Upper lobe of right lung (tissue), 1 donor: Measurements from ENCODE around the gene FRY. TPM values are rescaled to one million over a fixed set of nuclear protein-coding genes. Genes with fewer than 3 reads are reported as not detected.

Experiments used
- ATAC-seq: fragments of 200-7000 bp; cut with Tn5 transposase; one replicate; pipeline ENCODE4 v1.9.1; 2020; ENCODE audit warnings: mild to moderate bottlenecking, moderate library complexity
- DNase-seq: peaks from one replicate; pipeline ENCODE4 v3.0.0-alpha.2; 2020
- H3K27ac ChIP-seq: fragments of 200-600 bp; one replicate; pipeline ENCODE4 v1.8.0; 2022
- H3K27me3 ChIP-seq: fragments of 200-600 bp; one replicate; pipeline ENCODE4 v1.8.0; 2022; ENCODE audit warnings: mild to moderate bottlenecking
- H3K36me3 ChIP-seq: fragments of 200-600 bp; one replicate; pipeline ENCODE4 v1.8.0; 2022
- H3K4me1 ChIP-seq: fragments of 200-600 bp; one replicate; pipeline ENCODE4 v1.8.0; 2022
- H3K4me3 ChIP-seq: fragments of 200-600 bp; one replicate; pipeline ENCODE4 v1.8.0; 2022; ENCODE audit warnings: mild to moderate bottlenecking
- H3K9me3 ChIP-seq: fragments of 200-600 bp; one replicate; pipeline ENCODE4 v1.8.0; 2022
- CTCF ChIP-seq: fragments of 200-600 bp; IDR thresholded peaks from one replicate; pipeline ENCODE4 v1.8.0; 2022; ENCODE audit warnings: antibody characterized with exemption
- intact Hi-C: fragments of 100-400 bp; cut with DNase I; formaldehyde crosslinking; loops from one replicate; pipeline ENCODE4 v1.11.0; 2022
- total RNA-seq: library from RNA; stranded (reverse); fragmentation: NEBNext Ultra II Directional; extraction: Animal tissue kit (Norgen Biotek cat#: 25700); gene quantifications from one replicate; pipeline ENCODE4 v1.2.1, GENCODE V29; 2021
- donor health status: DM: no; HTN: yes; CAD: no; lungs with severe emphysema.

The FRY gene
- total RNA-seq, 1 donor from 2014 or later, result 76.6 TPM

GRCh38 chr13:32042551-32042950, 11.0 kb downstream of the FRY start:
- Histone ChIP-seq H3K9me3 (no peaks in the 10 kb centered on the region), H3K27me3 (no peaks in the 10 kb centered on the region), H3K27ac (no peak overlapping the region), H3K4me3 (no peak overlapping the region), H3K36me3 (no peaks in the 10 kb centered on the region), H3K4me1 (peaks cover 23% of the 10 kb centered on the region)
- DNase-seq (no peak), ATAC-seq (no peak)
- intact Hi-C loops, result no loop called here
- no peak for TF ChIP-seq CTCF

GRCh38 chr13:32044446-32044845, 12.9 kb downstream of the FRY start:
- no peak for TF ChIP-seq CTCF
- no peaks in the 10 kb centered on the region for H3K27me3 ChIP-seq
- H3K4me3 ChIP-seq, result no peak overlapping the region
- H3K9me3 ChIP-seq, result no peaks in the 10 kb centered on the region
- ATAC-seq, result no peak
- DNase-seq, result no peak
- H3K4me1 ChIP-seq, result peaks cover 18% of the 10 kb centered on the region
- intact Hi-C loops, result no loop called here
- no peaks in the 10 kb centered on the region for H3K36me3 ChIP-seq
- no peak overlapping the region for H3K27ac ChIP-seq

- Histone ChIP-seq H3K36me3 (no peaks in the 10 kb centered on the region), H3K27me3 (no peaks in the 10 kb centered on the region), H3K9me3 (no peaks in the 10 kb centered on the region), H3K4me1 (peaks cover 13% of the 10 kb centered on the region), H3K4me3 (no peak overlapping the region), H3K27ac (no peak overlapping the region)
- intact Hi-C loops, result no loop called here
- TF ChIP-seq CTCF, result no peak
- no peak for ATAC-seq
- DNase-seq, result no peak
These were observed 14.0 kb downstream of the FRY start for GRCh38 chr13:32045537-32045936.

- ATAC-seq (peak; percentile 65), DNase-seq (no peak)
- Histone ChIP-seq H3K4me1 (peaks cover 13% of the 10 kb centered on the region), H3K27me3 (no peaks in the 10 kb centered on the region), H3K36me3 (no peaks in the 10 kb centered on the region), H3K27ac (no peak overlapping the region), H3K4me3 (no peak overlapping the region), H3K9me3 (no peaks in the 10 kb centered on the region)
- TF ChIP-seq CTCF, result no peak
- intact Hi-C loops, result no loop called here
These were observed 14.6 kb downstream of the FRY start for GRCh38 chr13:32045982-32046785.

- Histone ChIP-seq H3K9me3 (no peaks in the 10 kb centered on the region), H3K27ac (no peak overlapping the region), H3K36me3 (no peaks in the 10 kb centered on the region), H3K4me1 (peaks cover 13% of the 10 kb centered on the region), H3K4me3 (no peak overlapping the region), H3K27me3 (no peaks in the 10 kb centered on the region)
- DNase-seq, result no peak
- intact Hi-C loops, result no loop called here
- TF ChIP-seq CTCF, result no peak
- no peak for ATAC-seq
These were observed 15.5 kb downstream of the FRY start for GRCh38 chr13:32047088-32047487.
